ENCODE results near the gene CCDC61.

Gene CCDC61

GRCh38 chr19:45953676-45954075 is 41.6 kb upstream of the CCDC61 start:
- H3K36me3 ChIP-seq (replicated peaks; ENCODE audit: low read depth, low read length): no peaks in the 10 kb centered on the region
- no peak overlapping the region for H3K4me3 ChIP-seq (ENCODE audit: low read length)
- H3K79me2 ChIP-seq (ENCODE audit: low read length): no peaks in the 10 kb centered on the region
- TF ChIP-seq CTCF (IDR thresholded peaks at IDR 0.05; ENCODE audit: low read depth, low read length) (no peak), EZH2phosphoT487 (IDR thresholded peaks at IDR 0.05; ENCODE audit: low read depth) (no peak)
- H3K27me3 ChIP-seq (ENCODE audit: low read depth, low read length): 0 out of 2 replicates have a peak, but pooled peaks cover 1% of the 10 kb centered on the region
- no peak overlapping the region for H3K27ac ChIP-seq (ENCODE audit: low read length)
- no peaks in the 10 kb centered on the region for H3K9me3 ChIP-seq (ENCODE audit: insufficient read depth, low read length)
- H2AFZ ChIP-seq (ENCODE audit: low read depth, low read length): peak overlapping the region; percentile 81
- H3K4me1 ChIP-seq (ENCODE audit: low read length): no peaks in the 10 kb centered on the region; the same call in 1 of the 2 replicates
- 0 out of 2 replicates have a peak overlapping the region, but pooled peaks have one; percentile 6 for H3K4me2 ChIP-seq (ENCODE audit: low read length)
- no peak overlapping the region for H3K9ac ChIP-seq (ENCODE audit: low read length)
- no peaks in the 10 kb centered on the region for H4K20me1 ChIP-seq (ENCODE audit: insufficient read depth, low read length)

- H3K9ac ChIP-seq (ENCODE audit: low read length): no peak overlapping the region
- H3K79me2 ChIP-seq (ENCODE audit: low read length): no peaks in the 10 kb centered on the region
- no peaks in the 10 kb centered on the region for H3K9me3 ChIP-seq (ENCODE audit: insufficient read depth, low read length)
- H2AFZ ChIP-seq (ENCODE audit: low read depth, low read length): no peak overlapping the region
- no peaks in the 10 kb centered on the region for H4K20me1 ChIP-seq (ENCODE audit: insufficient read depth, low read length)
- no peak for TF ChIP-seq CTCF (IDR thresholded peaks at IDR 0.05; ENCODE audit: low read depth, low read length)
- TF ChIP-seq EZH2phosphoT487 (IDR thresholded peaks at IDR 0.05; ENCODE audit: low read depth): no peak
- no peak overlapping the region for H3K4me2 ChIP-seq (ENCODE audit: low read length)
- no peaks in the 10 kb centered on the region; the same call in 1 of the 2 replicates for H3K4me1 ChIP-seq (ENCODE audit: low read length)
- no peak overlapping the region for H3K4me3 ChIP-seq (ENCODE audit: low read length)
- H3K36me3 ChIP-seq (replicated peaks; ENCODE audit: low read depth, low read length): no peaks in the 10 kb centered on the region
- H3K27me3 ChIP-seq (ENCODE audit: low read depth, low read length): no peaks in the 10 kb centered on the region
- H3K27ac ChIP-seq (ENCODE audit: low read length): no peak overlapping the region
Measured at GRCh38 chr19:45954156-45954555, 41.1 kb upstream of the CCDC61 start.

DNA sequence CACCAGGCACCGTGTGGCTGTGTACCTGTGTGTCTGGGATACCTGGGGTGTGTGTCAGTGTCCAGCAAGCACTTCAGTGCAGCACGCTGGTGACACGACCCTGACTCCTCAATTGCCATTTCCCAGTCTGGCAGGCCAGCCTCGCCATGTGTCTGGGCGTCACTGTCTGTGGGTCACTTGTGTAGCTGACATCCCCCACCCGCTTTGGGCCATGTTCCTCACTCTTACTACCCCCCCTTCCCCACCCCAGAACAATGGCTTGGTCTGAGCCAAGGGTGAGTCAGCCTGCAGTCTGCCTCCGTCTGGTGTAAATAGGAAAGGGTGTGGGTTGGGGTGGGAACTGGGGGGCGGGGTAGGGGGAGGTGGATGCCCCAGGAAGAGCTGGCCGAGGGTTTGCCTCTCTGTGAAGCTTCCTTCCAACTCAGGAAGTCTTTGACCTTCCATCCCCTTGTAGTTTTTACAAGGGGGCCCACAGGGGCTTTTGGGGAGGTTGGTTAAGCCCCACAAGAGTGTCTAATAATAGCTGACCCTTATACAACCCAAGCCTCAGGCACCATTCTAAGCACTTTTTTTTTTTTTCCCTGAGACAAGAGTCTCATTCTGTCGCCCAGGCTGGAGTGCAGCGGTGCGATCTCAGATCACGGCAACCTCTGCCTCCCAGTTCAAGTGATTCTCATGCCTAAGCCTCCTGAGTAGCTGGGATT is 39.2 kb upstream of the CCDC61 start:
- Histone ChIP-seq H3K27ac (ENCODE audit: low read length) (no peak overlapping the region), H2AFZ (ENCODE audit: low read depth, low read length) (no peak overlapping the region), H3K4me1 (ENCODE audit: low read length) (no peaks in the 10 kb centered on the region; the same call in 1 of the 2 replicates), H3K27me3 (ENCODE audit: low read depth, low read length) (peaks cover 6% of the 10 kb centered on the region), H3K9ac (ENCODE audit: low read length) (no peak overlapping the region), H3K79me2 (ENCODE audit: low read length) (no peaks in the 10 kb centered on the region), H3K4me2 (ENCODE audit: low read length) (no peak overlapping the region), H4K20me1 (ENCODE audit: insufficient read depth, low read length) (no peaks in the 10 kb centered on the region), H3K9me3 (ENCODE audit: insufficient read depth, low read length) (no peaks in the 10 kb centered on the region), H3K4me3 (ENCODE audit: low read length) (no peak overlapping the region), H3K36me3 (replicated peaks; ENCODE audit: low read depth, low read length) (no peaks in the 10 kb centered on the region)
- no peak for TF ChIP-seq CTCF (IDR thresholded peaks at IDR 0.05; ENCODE audit: low read depth, low read length)

DNA sequence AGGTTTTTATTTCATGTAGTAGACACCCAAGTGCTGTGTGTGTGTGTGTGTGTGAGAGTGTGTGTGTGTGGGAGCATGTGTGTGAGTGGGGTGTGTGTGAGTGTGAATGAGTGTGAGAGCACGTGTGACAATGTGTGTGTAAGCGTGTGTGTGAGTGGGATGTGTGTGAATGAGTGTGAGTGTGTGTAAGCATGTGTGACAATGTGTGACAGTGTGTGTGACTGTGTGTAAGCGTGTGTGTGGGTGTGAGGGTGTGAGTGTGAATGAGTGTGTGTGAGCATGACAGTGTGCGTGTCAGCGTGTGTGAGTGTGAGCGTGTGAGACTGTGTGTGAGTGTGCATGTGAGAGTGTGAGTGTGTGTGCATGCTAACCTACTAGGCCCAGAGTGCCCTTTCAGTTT is 36.9 kb upstream of the CCDC61 start:
- Histone ChIP-seq H3K79me2 (ENCODE audit: low read length) (no peaks in the 10 kb centered on the region), H4K20me1 (ENCODE audit: insufficient read depth, low read length) (no peaks in the 10 kb centered on the region), H3K27ac (ENCODE audit: low read length) (no peak overlapping the region), H3K27me3 (ENCODE audit: low read depth, low read length) (peaks cover 6% of the 10 kb centered on the region), H3K9ac (ENCODE audit: low read length) (no peak overlapping the region), H3K36me3 (replicated peaks; ENCODE audit: low read depth, low read length) (no peaks in the 10 kb centered on the region), H3K4me1 (ENCODE audit: low read length) (no peaks in the 10 kb centered on the region; the same call in 1 of the 2 replicates), H3K4me2 (ENCODE audit: low read length) (no peak overlapping the region), H3K4me3 (ENCODE audit: low read length) (no peak overlapping the region), H2AFZ (ENCODE audit: low read depth, low read length) (no peak overlapping the region), H3K9me3 (ENCODE audit: insufficient read depth, low read length) (no peaks in the 10 kb centered on the region)
- TF ChIP-seq CTCF (IDR thresholded peaks at IDR 0.05; ENCODE audit: low read depth, low read length) (no peak), EZH2phosphoT487 (IDR thresholded peaks at IDR 0.05; ENCODE audit: low read depth) (no peak)

Measured in OCI-LY3 (cell line).